Measurements from ENCODE around the gene FOXP1. TPM values are rescaled to one million over a fixed set of nuclear protein-coding genes. Genes with fewer than 3 reads are reported as not detected.

FOXP1 gene
- total and polyA plus RNA-seq, 12 donors, result 7.6 to 42.7 (median 24.3) TPM

- Histone ChIP-seq H3K27ac (no peak overlapping the region), H3K36me3 (replicated peaks in 1 of 2) (no peaks in the 10 kb centered on the region), H3K4me1 (replicated peaks in 1 of 2) (no peaks in the 10 kb centered on the region), H3K4me3 (no peak overlapping the region), H3K27me3 (no peaks in the 10 kb centered on the region), H3K9me3 (replicated peaks in 1 of 3) (no peaks in the 10 kb centered on the region)
- intact Hi-C loops (cut with DNase I), result no loop called here
- WGBS, 4 donors, result 64 to 95% (median 70%) methylated on average over 8 to 12 of the region's 12 CpGs
- TF ChIP-seq CTCF (IDR thresholded peaks at IDR 0.05), result no peak
- TF ChIP-seq POLR2A (IDR thresholded peaks at IDR 0.05), result no peak
- peak; percentile 19 to 62 (median 33) for DNase-seq
Observed at GRCh38 chr3:71423151-71423906, 160.2 kb downstream of the FOXP1 start.

- Histone ChIP-seq H3K9me3 (replicated peaks in 1 of 3) (no peaks in the 10 kb centered on the region), H3K27me3 (no peaks in the 10 kb centered on the region), H3K27ac (no peak overlapping the region), H3K4me1 (replicated peaks in 1 of 2) (no peaks in the 10 kb centered on the region), H3K36me3 (replicated peaks in 1 of 2) (no peaks in the 10 kb centered on the region), H3K4me3 (no peak overlapping the region)
- whole genome bisulfite sequencing, 4 donors, result 83 to 89% (median 86%) methylated on average over 12 of the region's 12 CpGs
- intact Hi-C loops (cut with DNase I), result no loop called here
- DNase-seq, result no peak
- TF ChIP-seq CTCF (IDR thresholded peaks at IDR 0.05) (no peak), POLR2A (IDR thresholded peaks at IDR 0.05) (no peak)
Observed at GRCh38 chr3:71421820-71422566, 161.5 kb downstream of the FOXP1 start.

GRCh38 chr3:71421475-71421819 lies 162.1 kb downstream of the FOXP1 start:
- TF ChIP-seq CTCF (IDR thresholded peaks at IDR 0.05) (no peak), POLR2A (IDR thresholded peaks at IDR 0.05) (no peak)
- Histone ChIP-seq H3K4me1 (replicated peaks in 1 of 2) (no peaks in the 10 kb centered on the region), H3K36me3 (replicated peaks in 1 of 2) (no peaks in the 10 kb centered on the region), H3K9me3 (replicated peaks in 1 of 3) (no peaks in the 10 kb centered on the region), H3K27me3 (no peaks in the 10 kb centered on the region), H3K27ac (no peak overlapping the region), H3K4me3 (no peak overlapping the region)
- no peak for DNase-seq
- intact Hi-C loops (cut with DNase I), result no loop called here
- WGBS, 4 donors, result 94 to 100% (median 97%) methylated on average over 4 of the region's 4 CpGs

- no peak for TF ChIP-seq CTCF (IDR thresholded peaks at IDR 0.05)
- TF ChIP-seq POLR2A (IDR thresholded peaks at IDR 0.05), result no peak
- no peak for DNase-seq
- intact Hi-C loops (cut with DNase I), result no loop called here
- Histone ChIP-seq H3K4me3 (no peak overlapping the region), H3K9me3 (replicated peaks in 1 of 3) (no peaks in the 10 kb centered on the region), H3K27ac (no peak overlapping the region), H3K36me3 (replicated peaks in 1 of 2) (no peaks in the 10 kb centered on the region), H3K4me1 (replicated peaks in 1 of 2) (no peaks in the 10 kb centered on the region), H3K27me3 (no peaks in the 10 kb centered on the region)
- 82 to 97% (median 91%) methylated on average over 2 of the region's 2 CpGs for WGBS, 4 donors
Observed at GRCh38 chr3:71419369-71419768, 164.2 kb downstream of the FOXP1 start.

Measured in adrenal gland (tissue), 12 donors.